HepG2 (cell line): Measurements from ENCODE around the gene OXSM. TPM values are rescaled to one million over a fixed set of nuclear protein-coding genes. Genes with fewer than 3 reads are reported as not detected.

Source experiments
- BHLHE40 ChIP-seq: IDR thresholded peaks from 2 replicates; pipeline ENCODE4 v1.6.1; 2011; ENCODE audit warnings: low read length, improper control_type of control experiment
- BRCA1 ChIP-seq: sonication (generic); formaldehyde crosslinking; IDR thresholded peaks from 2 replicates; pipeline ENCODE4 v1.4.0; 2020; ENCODE audit warnings: missing genetic modification reagents
- CREB1 ChIP-seq, 2 experiments: fragments of 450-650 bp in 1 of 2; IDR thresholded peaks; 2 replicates each; pipeline ENCODE4 v1.6.1; 2016 to 2017; ENCODE audit warnings: control low read depth in 1 of 2, mild to moderate bottlenecking in 1 of 2, missing compliant biosample characterization in 1 of 2, missing genetic modification characterization in 1 of 2
- GABPB1 ChIP-seq: IDR thresholded peaks from 2 replicates; pipeline ENCODE4 v1.6.1; 2016; ENCODE audit warnings: mild to moderate bottlenecking, missing genetic modification reagents, moderate library complexity, missing compliant biosample characterization
- HOXA9 ChIP-seq: sonication (generic); formaldehyde crosslinking; IDR thresholded peaks from 2 replicates; pipeline ENCODE4 v1.8.1; 2022; ENCODE audit warnings: missing genetic modification reagents, mild to moderate bottlenecking, moderate library complexity, borderline replicate concordance
- MED1 ChIP-seq: sonication (generic); formaldehyde crosslinking; IDR thresholded peaks from 2 replicates; pipeline ENCODE4 v1.4.0; 2020; ENCODE audit warnings: missing genetic modification reagents
- PAX8 ChIP-seq: sonication (generic); formaldehyde crosslinking; IDR thresholded peaks from 2 replicates; pipeline ENCODE4 v1.8.0; 2022; ENCODE audit warnings: mild to moderate bottlenecking, missing genetic modification reagents, borderline replicate concordance
- PITX1 ChIP-seq: sonication (generic); formaldehyde crosslinking; IDR thresholded peaks from 2 replicates; pipeline ENCODE4 v1.5.1; 2020; ENCODE audit warnings: mild to moderate bottlenecking, missing genetic modification reagents
- REL ChIP-seq: sonication (generic); formaldehyde crosslinking; conservative IDR thresholded peaks from 2 replicates; pipeline ENCODE4 v1.8.0; 2022; ENCODE audit warnings: mild to moderate bottlenecking, missing genetic modification reagents, moderate library complexity
- SMYD3 ChIP-seq: sonication (generic); formaldehyde crosslinking; IDR thresholded peaks from 2 replicates; pipeline ENCODE4 v1.8.1; 2023; ENCODE audit warnings: mild to moderate bottlenecking, missing genetic modification reagents
- SRSF1 ChIP-seq: fragments of 200-400 bp; formaldehyde crosslinking; optimal IDR thresholded peaks from 2 replicates; pipeline ENCODE3; 2017; ENCODE audit warnings: mild to moderate bottlenecking, low read depth, low read length, moderate library complexity
- TFDP2 ChIP-seq: sonication (generic); formaldehyde crosslinking; IDR thresholded peaks from 2 replicates; pipeline ENCODE4 v1.4.0; 2020; ENCODE audit warnings: missing genetic modification reagents
- ZBTB42 ChIP-seq: sonication (generic); formaldehyde crosslinking; IDR thresholded peaks from 2 replicates; pipeline ENCODE4 v1.5.0; 2020; ENCODE audit warnings: mild to moderate bottlenecking, missing genetic modification reagents
- ZNF10 ChIP-seq: sonication (generic); formaldehyde crosslinking; IDR thresholded peaks from 2 replicates; pipeline ENCODE4 v1.4.0; 2020; ENCODE audit warnings: mild to moderate bottlenecking, low read depth, missing genetic modification reagents, borderline replicate concordance
- ZNF205 ChIP-seq: IDR thresholded peaks from 2 replicates; pipeline ENCODE4 v1.6.1; 2018; ENCODE audit warnings: missing biosample characterization, missing genetic modification reagents
- ZNF441 ChIP-seq: sonication (generic); formaldehyde crosslinking; IDR thresholded peaks from 2 replicates; pipeline ENCODE4 v1.7.0; 2021; ENCODE audit warnings: missing genetic modification reagents, borderline replicate concordance
- ZNF570 ChIP-seq: sonication (generic); formaldehyde crosslinking; IDR thresholded peaks from 2 replicates; pipeline ENCODE4 v1.4.0; 2020; ENCODE audit warnings: mild to moderate bottlenecking, missing genetic modification reagents, borderline replicate concordance
- ZNF652 ChIP-seq: IDR thresholded peaks from 2 replicates; pipeline ENCODE4 v1.6.1; 2016; ENCODE audit warnings: low read depth, borderline replicate concordance
- ZNF687 ChIP-seq: sonication (generic); formaldehyde crosslinking; IDR thresholded peaks from 2 replicates; pipeline ENCODE4 v1.5.1; 2020; ENCODE audit warnings: mild to moderate bottlenecking, missing genetic modification reagents, moderate library complexity
- polyA plus RNA-seq, 8 experiments: library from polyadenylated mRNA; depleted of rRNA in 3 of 8; stranded (reverse) in 7 of 8; unstranded in 1 of 8; fragments of >200 nt; fragmentation: Illumina TruSeq in 4 of 8; extraction: Trizol in 4 of 8; gene quantifications; 2 replicates each; pipeline versions ENCODE4 v1.2.1 to v1.2.3, GENCODE V29; 2011 to 2016; ENCODE audit warnings: low read depth in 4 of 8, missing spikeins in 1 of 8, mixed read lengths in 1 of 8; ENCODE audit not compliant: insufficient read depth in 1 of 8
- total RNA-seq, 5 experiments: library from RNA; depleted of rRNA; stranded (reverse); fragments of >200 nt; fragmentation: Illumina TruSeq; extraction: Trizol; gene quantifications; 2 replicates each; pipeline ENCODE4 v1.2.3, GENCODE V29; 2016; ENCODE audit warnings: low read depth in 1 of 5
- TF ChIP-seq, protein P1 (sequence below): sonication (generic); formaldehyde crosslinking; IDR thresholded peaks from 2 replicates; pipeline ENCODE4 v1.9.0; 2021; ENCODE audit warnings: missing genetic modification reagents, mild to moderate bottlenecking, borderline replicate concordance
- TF ChIP-seq, protein P2 (sequence below): sonication (generic); formaldehyde crosslinking; IDR thresholded peaks from 2 replicates; pipeline ENCODE4 v1.4.0; 2020; ENCODE audit warnings: mild to moderate bottlenecking, missing genetic modification reagents, borderline replicate concordance

Gene OXSM
- total and polyA plus RNA-seq, 2 of the 13 experiments (the other 11 are each of a cell fraction or from before 2014, with no cell fraction given) = 18.2 to 34.4 TPM

GRCh38 chr3:25782938-25783660 is 6.8 kb upstream of the OXSM start, which contains the start of gene NGLY1 (continued):
- TF ChIP-seq, protein P1, sequence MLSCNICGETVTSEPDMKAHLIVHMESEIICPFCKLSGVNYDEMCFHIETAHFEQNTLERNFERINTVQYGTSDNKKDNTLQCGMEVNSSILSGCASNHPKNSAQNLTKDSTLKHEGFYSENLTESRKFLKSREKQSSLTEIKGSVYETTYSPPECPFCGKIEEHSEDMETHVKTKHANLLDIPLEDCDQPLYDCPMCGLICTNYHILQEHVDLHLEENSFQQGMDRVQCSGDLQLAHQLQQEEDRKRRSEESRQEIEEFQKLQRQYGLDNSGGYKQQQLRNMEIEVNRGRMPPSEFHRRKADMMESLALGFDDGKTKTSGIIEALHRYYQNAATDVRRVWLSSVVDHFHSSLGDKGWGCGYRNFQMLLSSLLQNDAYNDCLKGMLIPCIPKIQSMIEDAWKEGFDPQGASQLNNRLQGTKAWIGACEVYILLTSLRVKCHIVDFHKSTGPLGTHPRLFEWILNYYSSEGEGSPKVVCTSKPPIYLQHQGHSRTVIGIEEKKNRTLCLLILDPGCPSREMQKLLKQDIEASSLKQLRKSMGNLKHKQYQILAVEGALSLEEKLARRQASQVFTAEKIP (CRISPR knock-in tag) = no peak
- TF ChIP-seq ZNF570 (CRISPR knock-in tag) (no peak), HOXA9 (CRISPR knock-in tag) (no peak), ZNF687 (CRISPR knock-in tag) (peak; percentile 85), PAX8 (no peak), GABPB1 (CRISPR knock-in tag) (peak; percentile 78; the same call in 1 of the 2 replicates), SRSF1 (peak; percentile 52), ZBTB42 (CRISPR knock-in tag) (no peak), REL (CRISPR knock-in tag) (peak; percentile 48; the same call in 1 of the 2 replicates), ZNF10 (no peak), SMYD3 (CRISPR knock-in tag) (no peak), ZNF652 (CRISPR knock-in tag) (no peak), TFDP2 (no peak), MED1 (CRISPR knock-in tag) (no peak), BHLHE40 (no peak), CREB1 (IDR thresholded peaks at IDR 0.05) (no peak), CREB1 (CRISPR knock-in tag; IDR thresholded peaks at IDR 0.05) (no peak), ZNF205 (no peak), PITX1 (CRISPR knock-in tag) (peak; percentile 60), BRCA1 (CRISPR knock-in tag) (no peak), ZNF441 (CRISPR knock-in tag) (no peak)
- TF ChIP-seq, protein P2, sequence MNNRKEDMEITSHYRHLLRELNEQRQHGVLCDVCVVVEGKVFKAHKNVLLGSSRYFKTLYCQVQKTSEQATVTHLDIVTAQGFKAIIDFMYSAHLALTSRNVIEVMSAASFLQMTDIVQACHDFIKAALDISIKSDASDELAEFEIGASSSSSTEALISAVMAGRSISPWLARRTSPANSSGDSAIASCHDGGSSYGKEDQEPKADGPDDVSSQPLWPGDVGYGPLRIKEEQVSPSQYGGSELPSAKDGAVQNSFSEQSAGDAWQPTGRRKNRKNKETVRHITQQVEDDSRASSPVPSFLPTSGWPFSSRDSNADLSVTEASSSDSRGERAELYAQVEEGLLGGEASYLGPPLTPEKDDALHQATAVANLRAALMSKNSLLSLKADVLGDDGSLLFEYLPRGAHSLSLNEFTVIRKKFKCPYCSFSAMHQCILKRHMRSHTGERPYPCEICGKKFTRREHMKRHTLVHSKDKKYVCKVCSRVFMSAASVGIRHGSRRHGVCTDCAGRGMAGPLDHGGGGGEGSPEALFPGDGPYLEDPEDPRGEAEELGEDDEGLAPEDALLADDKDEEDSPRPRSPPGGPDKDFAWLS (CRISPR knock-in tag) = no peak
